Measurements from ENCODE around the gene OR52M1.

OR52M1 gene

GRCh38 chr11:4576880-4577279, 31.9 kb downstream of the OR52M1 start:
- no peak for FAIRE-seq

GRCh38 chr11:4577761-4578160, 32.8 kb downstream of the OR52M1 start:
- no peak for FAIRE-seq

- FAIRE-seq, result no peak
These were observed 33.6 kb downstream of the OR52M1 start for GRCh38 chr11:4578624-4579023.

GRCh38 chr11:4580124-4580523, 35.1 kb downstream of the OR52M1 start:
- FAIRE-seq, result no peak

- FAIRE-seq, result no peak
These were observed 36.5 kb downstream of the OR52M1 start, which contains the start of gene OR52I2 for GRCh38 chr11:4581443-4581842. Gene OR52I2 (plus strand): TSS chr11:4581743.

- no peak for FAIRE-seq
These were observed 44.0 kb downstream of the OR52M1 start for GRCh38 chr11:4589017-4589416.

- FAIRE-seq, result no peak
These were observed 48.7 kb downstream of the OR52M1 start, which contains the start of gene OR52I1 for GRCh38 chr11:4593739-4594138. Gene OR52I1 (plus strand): TSS chr11:4594039. CDS start chr11:4594039, 0 bp downstream.
